HG02588 (cell line): Measurements from ENCODE around the gene RABGAP1L.
A peak's percentile ranks its signal among the peaks of the same experiment; 100 is the strongest.
"Not testable (repeated sequence)": the region's sequence is repeated elsewhere in the genome, so short reads cannot be mapped to it uniquely, and the experiment has no call there.

Source experiments
- ATAC-seq: cut with Tn5 transposase; IDR thresholded peaks from one replicate; pipeline ENCODE4 v1.9.1; 2021; ENCODE audit warnings: mild to moderate bottlenecking, moderate library complexity; ENCODE audit not compliant: unreplicated experiment

Gene RABGAP1L

GRCh38 chr1:174159252-174160108 is at the start of gene RABGAP1L:
TSS of gene RABGAP1L (plus strand) at chr1:174159520.
- ATAC-seq = peak; percentile 65

GRCh38 chr1:174110053-174110452 is 49.3 kb upstream of the RABGAP1L start:
- ATAC-seq = no peak

GRCh38 chr1:174112489-174113162 is 46.7 kb upstream of the RABGAP1L start:
- no peak for ATAC-seq

- no peak for ATAC-seq
Measured at GRCh38 chr1:174114106-174114505, 45.2 kb upstream of the RABGAP1L start.

- peak; percentile 62 for ATAC-seq
Measured at GRCh38 chr1:174114788-174115448, 44.4 kb upstream of the RABGAP1L start.

GRCh38 chr1:174116042-174116441 is 43.3 kb upstream of the RABGAP1L start:
- ATAC-seq = no peak

GRCh38 chr1:174118751-174119150 is 40.6 kb upstream of the RABGAP1L start:
- ATAC-seq = no peak

GRCh38 chr1:174122318-174122717 is 37.0 kb upstream of the RABGAP1L start:
- not testable (repeated sequence) for ATAC-seq

- ATAC-seq = no peak
Measured at GRCh38 chr1:174123843-174124242, 35.5 kb upstream of the RABGAP1L start.

GRCh38 chr1:174127176-174127575 is 32.1 kb upstream of the RABGAP1L start:
- ATAC-seq = not testable (repeated sequence)

GRCh38 chr1:174131032-174131638 is 28.2 kb upstream of the RABGAP1L start:
- no peak for ATAC-seq

- ATAC-seq = no peak
Measured at GRCh38 chr1:174134003-174134659, 25.2 kb upstream of the RABGAP1L start.

- ATAC-seq = no peak
Measured at GRCh38 chr1:174135211-174135610, 24.1 kb upstream of the RABGAP1L start.

- no peak for ATAC-seq
Measured at GRCh38 chr1:174136714-174137113, 22.6 kb upstream of the RABGAP1L start.

- ATAC-seq = no peak
Measured at GRCh38 chr1:174142836-174143235, 16.5 kb upstream of the RABGAP1L start.

- not testable (repeated sequence) for ATAC-seq
Measured at GRCh38 chr1:174143727-174144396, 15.5 kb upstream of the RABGAP1L start.

- not testable (repeated sequence) for ATAC-seq
Measured at GRCh38 chr1:174144397-174144783, 14.9 kb upstream of the RABGAP1L start.

- no peak for ATAC-seq
Measured at GRCh38 chr1:174149216-174149615, 10.1 kb upstream of the RABGAP1L start.

GRCh38 chr1:174150499-174150898 is 8.8 kb upstream of the RABGAP1L start:
- ATAC-seq = no peak

- no peak for ATAC-seq
Measured at GRCh38 chr1:174152427-174152826, 6.9 kb upstream of the RABGAP1L start.
